Cardiac fibroblast (primary cell): ENCODE results near the gene ITGAL.
A peak's percentile ranks its signal among the peaks of the same experiment; 100 is the strongest.
"Not testable (repeated sequence)": the region's sequence is repeated elsewhere in the genome, so short reads cannot be mapped to it uniquely, and the experiment has no call there.

Experiments
- DNase-seq, 2 donors: peaks; one replicate each; pipeline versions ENCODE4 v3.0.0 to v3.0.0-alpha.2; 2010; ENCODE audit warnings: low read depth in 2 of 2
- H3K4me3 ChIP-seq, 2 donors: replicated peaks in 1 of 2; 1 replicate in 1 of 2; 2 replicates in 1 of 2; pipeline ENCODE4 v1.5.1; 2011; ENCODE audit warnings: low read depth in 2 of 2, low read length in 2 of 2, mild to moderate bottlenecking in 2 of 2, moderate library complexity in 1 of 2
- TF ChIP-seq, protein P1 (sequence below): IDR thresholded peaks from one replicate; pipeline ENCODE4 v1.5.1; 2011; ENCODE audit warnings: low read depth, mild to moderate bottlenecking, low read length, inconsistent platforms

ITGAL gene

GRCh38 chr16:30521476-30521872, 48.9 kb downstream of the ITGAL start:
- TF ChIP-seq, protein P1, sequence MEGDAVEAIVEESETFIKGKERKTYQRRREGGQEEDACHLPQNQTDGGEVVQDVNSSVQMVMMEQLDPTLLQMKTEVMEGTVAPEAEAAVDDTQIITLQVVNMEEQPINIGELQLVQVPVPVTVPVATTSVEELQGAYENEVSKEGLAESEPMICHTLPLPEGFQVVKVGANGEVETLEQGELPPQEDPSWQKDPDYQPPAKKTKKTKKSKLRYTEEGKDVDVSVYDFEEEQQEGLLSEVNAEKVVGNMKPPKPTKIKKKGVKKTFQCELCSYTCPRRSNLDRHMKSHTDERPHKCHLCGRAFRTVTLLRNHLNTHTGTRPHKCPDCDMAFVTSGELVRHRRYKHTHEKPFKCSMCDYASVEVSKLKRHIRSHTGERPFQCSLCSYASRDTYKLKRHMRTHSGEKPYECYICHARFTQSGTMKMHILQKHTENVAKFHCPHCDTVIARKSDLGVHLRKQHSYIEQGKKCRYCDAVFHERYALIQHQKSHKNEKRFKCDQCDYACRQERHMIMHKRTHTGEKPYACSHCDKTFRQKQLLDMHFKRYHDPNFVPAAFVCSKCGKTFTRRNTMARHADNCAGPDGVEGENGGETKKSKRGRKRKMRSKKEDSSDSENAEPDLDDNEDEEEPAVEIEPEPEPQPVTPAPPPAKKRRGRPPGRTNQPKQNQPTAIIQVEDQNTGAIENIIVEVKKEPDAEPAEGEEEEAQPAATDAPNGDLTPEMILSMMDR: no peak
- H3K4me3 ChIP-seq: no peak overlapping the region
- no peak for DNase-seq

DNA sequence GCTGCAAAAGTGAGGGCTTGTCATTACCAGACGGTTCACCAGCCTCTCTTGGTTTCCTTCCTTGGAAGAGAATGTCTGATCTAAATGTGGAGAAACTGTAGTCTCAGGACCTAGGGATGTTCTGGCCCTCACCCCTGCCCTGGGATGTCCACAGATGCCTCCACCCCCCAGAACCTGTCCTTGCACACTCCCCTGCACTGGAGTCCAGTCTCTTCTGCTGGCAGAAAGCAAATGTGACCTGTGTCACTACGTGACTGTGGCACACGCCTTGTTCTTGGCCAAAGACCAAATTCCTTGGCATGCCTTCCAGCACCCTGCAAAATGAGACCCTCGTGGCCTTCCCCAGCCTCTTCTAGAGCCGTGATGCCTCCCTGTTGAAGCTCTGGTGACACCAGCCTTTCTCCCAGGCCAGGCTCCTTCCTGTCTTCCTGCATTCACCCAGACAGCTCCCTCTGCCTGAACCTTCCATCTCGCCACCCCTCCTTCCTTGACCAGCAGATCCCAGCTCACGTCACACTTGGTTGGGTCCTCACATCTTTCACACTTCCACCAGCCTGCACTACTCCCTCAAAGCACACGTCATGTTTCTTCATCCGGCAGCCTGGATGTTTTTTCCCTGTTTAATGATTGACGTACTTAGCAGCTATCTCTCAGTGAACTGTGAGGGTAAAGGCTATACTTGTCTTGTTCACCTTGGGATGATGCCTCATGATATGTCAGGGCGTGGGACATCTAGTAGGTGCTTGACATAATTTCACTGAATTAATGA, 49.5 kb downstream of the ITGAL start:
- no peak overlapping the region for H3K4me3 ChIP-seq
- TF ChIP-seq, protein P1: no peak
- no peak for DNase-seq

DNA sequence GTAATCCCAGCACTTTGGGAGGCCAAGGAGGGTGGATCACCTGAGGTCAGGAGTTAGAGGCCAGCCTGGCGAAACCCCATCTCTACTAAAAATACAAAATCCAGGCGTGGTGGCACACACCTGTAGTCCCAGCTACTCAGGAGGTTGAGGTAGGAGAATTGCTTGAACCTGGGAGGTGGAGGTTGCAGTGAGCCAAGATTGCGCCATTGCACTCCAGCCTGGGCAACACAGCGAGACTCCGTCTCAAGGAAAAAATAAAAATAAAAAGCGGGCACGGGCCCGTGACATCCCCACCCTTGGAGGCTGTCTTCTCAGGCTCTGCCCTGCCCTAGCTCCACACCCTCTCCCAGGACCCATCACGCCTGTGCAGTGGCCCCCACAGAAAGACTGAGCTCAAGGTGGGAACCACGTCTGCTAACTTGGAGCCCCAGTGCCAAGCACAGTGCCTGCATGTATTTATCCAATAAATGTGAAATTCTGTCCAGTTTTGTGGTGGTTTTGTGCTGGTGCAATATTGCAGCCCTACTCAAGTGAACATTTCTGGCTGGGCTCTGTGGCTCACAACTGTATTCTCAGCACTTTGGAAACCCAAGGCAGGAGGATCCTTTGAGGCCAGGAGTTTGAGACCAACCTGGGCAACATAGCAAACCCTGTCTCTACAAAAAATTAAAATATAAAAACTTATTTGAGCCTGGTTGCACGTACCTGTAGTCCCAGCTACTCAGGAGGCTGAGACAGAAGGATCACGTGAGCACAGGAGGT, 50.3 kb downstream of the ITGAL start:
- DNase-seq, H3K4me3 ChIP-seq: not testable (repeated sequence)

DNA sequence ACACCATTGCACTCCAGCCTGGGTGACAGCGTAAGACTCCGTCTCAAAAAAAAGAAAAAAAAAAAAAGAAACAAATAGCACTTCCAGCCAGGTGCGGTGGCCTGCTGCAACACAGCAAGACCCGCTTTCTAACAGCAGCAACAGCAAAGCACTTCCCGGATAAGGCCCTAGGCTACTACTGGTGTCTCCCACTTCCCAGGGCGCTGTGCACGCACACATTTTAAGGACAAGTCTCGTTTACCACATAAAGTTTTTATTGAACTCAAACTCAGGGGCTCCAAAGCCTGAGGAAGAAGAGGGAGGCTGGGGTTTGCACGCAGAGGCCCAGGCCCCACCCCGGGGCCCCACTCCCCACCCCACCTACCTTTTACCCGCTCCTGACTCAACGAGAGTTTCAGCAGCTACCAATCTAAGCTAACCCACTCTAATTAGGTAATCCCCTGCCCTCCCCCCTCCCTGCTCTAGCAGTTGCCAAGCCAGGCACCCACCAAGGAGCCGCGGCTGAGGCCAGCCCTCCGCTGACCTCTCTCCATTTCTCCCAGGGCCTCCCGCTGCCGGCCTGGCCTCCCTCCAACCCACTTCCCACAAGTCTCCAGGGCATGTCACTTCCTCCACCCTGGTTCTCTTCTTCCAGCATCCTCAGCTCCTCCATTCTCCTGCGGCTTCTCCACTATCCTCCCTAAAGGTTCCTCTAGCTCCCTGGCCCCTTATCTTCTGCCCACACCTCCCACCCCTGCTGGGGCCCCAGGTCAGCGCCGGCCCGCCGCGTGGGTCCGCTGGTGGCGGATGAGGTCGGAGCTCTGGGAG, 51.4 kb downstream of the ITGAL start:
- H3K4me3 ChIP-seq: no peak overlapping the region
- peak; percentile 30 to 45 for DNase-seq
- TF ChIP-seq, protein P1: no peak

DNA sequence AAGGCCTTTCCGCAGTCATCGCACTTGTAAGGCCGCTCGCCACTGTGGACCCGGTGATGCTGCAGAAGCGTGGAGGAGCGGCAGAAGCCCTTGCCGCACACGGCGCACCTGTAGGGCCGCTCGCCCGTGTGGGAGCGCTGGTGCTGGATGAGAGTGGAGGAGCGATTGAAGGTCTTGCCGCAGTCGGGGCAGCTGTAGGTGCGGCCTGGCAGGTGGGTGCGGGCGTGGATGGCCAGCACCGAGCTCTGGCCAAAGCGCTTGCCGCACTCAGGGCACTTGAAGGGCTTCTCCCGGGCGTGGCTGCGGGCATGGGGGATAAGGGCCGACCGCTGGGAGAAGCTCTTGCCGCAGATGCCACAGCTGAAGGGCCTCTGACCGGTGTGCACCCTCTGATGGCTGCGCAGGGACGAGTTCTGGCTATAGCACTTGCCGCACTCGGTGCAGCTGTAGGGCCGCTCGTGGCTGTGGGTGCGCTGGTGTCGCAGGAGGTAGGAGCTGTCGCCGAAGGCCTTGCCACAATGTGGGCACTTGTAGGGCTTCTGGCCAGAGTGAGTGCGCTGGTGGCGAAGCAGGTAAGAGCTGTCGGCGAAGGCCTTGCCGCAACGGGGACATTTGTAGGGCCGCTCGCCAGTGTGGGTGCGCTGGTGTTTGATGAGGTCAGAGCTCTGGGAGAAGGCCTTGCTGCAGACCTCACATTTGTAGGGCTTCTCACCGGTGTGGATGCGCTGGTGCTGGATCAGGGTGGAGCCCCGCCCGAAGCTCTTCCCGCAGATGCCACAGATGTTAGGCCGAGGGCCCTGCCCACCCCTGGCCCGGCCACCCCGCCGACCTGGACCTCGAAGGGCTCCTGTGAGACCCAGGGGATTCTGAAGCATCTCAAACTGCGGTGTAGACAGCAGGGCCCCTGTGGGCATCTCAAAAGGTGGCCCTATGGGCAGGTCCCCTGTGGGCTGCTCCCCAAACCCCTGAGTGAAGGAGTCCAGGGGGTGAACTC, 52.3 kb downstream of the ITGAL start:
- DNase-seq: no peak
- H3K4me3 ChIP-seq: no peak overlapping the region
- TF ChIP-seq, protein P1: no peak

DNA sequence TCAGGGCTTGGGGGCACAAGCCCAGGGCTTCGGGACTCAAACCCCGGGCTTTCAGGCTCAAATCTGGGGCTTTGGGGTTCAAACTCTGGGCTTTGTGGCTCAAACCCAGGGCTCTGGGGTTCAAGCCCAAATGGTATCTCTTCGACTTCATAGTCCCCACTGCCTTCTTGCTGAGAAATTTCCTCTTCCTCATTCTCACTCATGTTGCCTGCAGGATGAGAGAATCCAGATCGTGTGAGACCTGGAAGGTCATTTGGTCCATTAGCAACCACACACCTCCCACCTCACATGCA, 53.2 kb downstream of the ITGAL start:
- no peak for DNase-seq
- peak overlapping the region; percentile 49 to 67 for H3K4me3 ChIP-seq
- TF ChIP-seq, protein P1: no peak
